LNCaP clone FGC (cell line): ENCODE data around the gene HEPHL1.

Source experiments
- DNase-seq: peaks from one replicate; pipeline ENCODE4 v3.0.0-alpha.2; 2011; ENCODE audit warnings: low read depth
- H3K4me3 ChIP-seq: 2 replicates; pipeline ENCODE4 v1.5.1; 2011; ENCODE audit warnings: mild to moderate bottlenecking, low read depth, low read length, control low read depth
- CTCF ChIP-seq: IDR thresholded peaks from 2 replicates; pipeline ENCODE4 v1.5.1; 2012; ENCODE audit warnings: mild to moderate bottlenecking; ENCODE audit not compliant: control insufficient read depth, insufficient read depth; ENCODE audit errors: extremely low read depth

HEPHL1 gene

GRCh38 chr11:94128746-94129511 lies 107.8 kb downstream of the HEPHL1 start, which contains the start of gene PANX1:
PANX1 (plus strand) TSS chr11:94128841; CDS start chr11:94129313, 472 bp downstream.
- peak within 1 kb of the TSS; percentile 85 for H3K4me3 ChIP-seq
- DNase-seq: no peak
- TF ChIP-seq CTCF: no peak

- no peak for DNase-seq
- TF ChIP-seq CTCF: no peak
- peak overlapping the region; percentile 85 for H3K4me3 ChIP-seq
Measured at GRCh38 chr11:94129512-94130297, 108.6 kb downstream of the HEPHL1 start.

GRCh38 chr11:94130298-94131046 lies 109.3 kb downstream of the HEPHL1 start:
- no peak for DNase-seq
- TF ChIP-seq CTCF: no peak
- no peak overlapping the region for H3K4me3 ChIP-seq

GRCh38 chr11:94131047-94131717 lies 110.0 kb downstream of the HEPHL1 start:
- TF ChIP-seq CTCF: no peak
- H3K4me3 ChIP-seq: no peak overlapping the region
- no peak for DNase-seq

GRCh38 chr11:94131718-94132115 lies 110.6 kb downstream of the HEPHL1 start:
- TF ChIP-seq CTCF: no peak
- H3K4me3 ChIP-seq: no peak overlapping the region
- no peak for DNase-seq

- no peak overlapping the region for H3K4me3 ChIP-seq
- no peak for TF ChIP-seq CTCF
- DNase-seq: no peak
Measured at GRCh38 chr11:94132152-94132558, 111.0 kb downstream of the HEPHL1 start.
